ENCODE data around the gene MYBPC2.

GRCh38 chr19:50453243-50453642, 20.6 kb downstream of the MYBPC2 start:
- TF ChIP-seq CTCF (IDR thresholded peaks at IDR 0.05 in 8 of 11, conservative IDR thresholded peaks at IDR 0.05 in 3 of 11) (no peak), POLR2A (IDR thresholded peaks at IDR 0.05) (no peak)

All from spleen (tissue), 7 donors.